Activated CD4-positive, alpha-beta T cell treated with anti-CD3 and anti-CD28 coated beads for 48 hours (primary cell): Measurements from ENCODE around the gene DENND1B.
"Not testable (repeated sequence)": the region's sequence is repeated elsewhere in the genome, so short reads cannot be mapped to it uniquely, and the experiment has no call there.

Experiments
- DNase-seq: peaks from one replicate; pipeline ENCODE4 v3.0.0-alpha.2; 2020

The DENND1B gene

GRCh38 chr1:197740992-197741391 lies 34.3 kb downstream of the DENND1B start:
- no peak for DNase-seq

GRCh38 chr1:197738927-197739326 lies 36.4 kb downstream of the DENND1B start:
- no peak for DNase-seq

- no peak for DNase-seq
Observed at GRCh38 chr1:197737916-197738315, 37.4 kb downstream of the DENND1B start.

GRCh38 chr1:197736685-197737084 lies 38.6 kb downstream of the DENND1B start:
- no peak for DNase-seq

- no peak for DNase-seq
Observed at GRCh38 chr1:197735461-197735860, 39.8 kb downstream of the DENND1B start.

GRCh38 chr1:197733324-197733723 lies 42.0 kb downstream of the DENND1B start:
- DNase-seq: no peak

- DNase-seq: no peak
Observed at GRCh38 chr1:197732187-197732586, 43.1 kb downstream of the DENND1B start.

- no peak for DNase-seq
Observed at GRCh38 chr1:197731449-197731848, 43.8 kb downstream of the DENND1B start.

GRCh38 chr1:197725976-197726375 lies 49.3 kb downstream of the DENND1B start:
- DNase-seq: no peak

GRCh38 chr1:197725044-197725443 lies 50.2 kb downstream of the DENND1B start:
- no peak for DNase-seq

GRCh38 chr1:197715806-197716205 lies 59.5 kb downstream of the DENND1B start:
- no peak for DNase-seq

- DNase-seq: no peak
Observed at GRCh38 chr1:197706601-197707000, 68.7 kb downstream of the DENND1B start.

- DNase-seq: no peak
Observed at GRCh38 chr1:197705941-197706340, 69.3 kb downstream of the DENND1B start.

GRCh38 chr1:197700688-197701087 lies 74.6 kb downstream of the DENND1B start:
- DNase-seq: not testable (repeated sequence)

GRCh38 chr1:197696372-197696771 lies 78.9 kb downstream of the DENND1B start:
- no peak for DNase-seq

- DNase-seq: no peak
Observed at GRCh38 chr1:197695961-197696360, 79.3 kb downstream of the DENND1B start.

GRCh38 chr1:197692965-197693364 lies 82.3 kb downstream of the DENND1B start:
- DNase-seq: no peak

- no peak for DNase-seq
Observed at GRCh38 chr1:197691816-197692215, 83.5 kb downstream of the DENND1B start.

- DNase-seq: no peak
Observed at GRCh38 chr1:197690074-197690473, 85.2 kb downstream of the DENND1B start.

GRCh38 chr1:197688233-197688632 lies 87.0 kb downstream of the DENND1B start:
- DNase-seq: no peak

- DNase-seq: no peak
Observed at GRCh38 chr1:197686702-197687355, 88.5 kb downstream of the DENND1B start.

- no peak for DNase-seq
Observed at GRCh38 chr1:197686231-197686630, 89.0 kb downstream of the DENND1B start.

- no peak for DNase-seq
Observed at GRCh38 chr1:197685785-197686184, 89.5 kb downstream of the DENND1B start.

GRCh38 chr1:197683895-197684553 lies 91.3 kb downstream of the DENND1B start:
- DNase-seq: no peak

GRCh38 chr1:197683280-197683679 lies 92.0 kb downstream of the DENND1B start:
- no peak for DNase-seq
